Pancreas (tissue), 10 donors: ENCODE results near the gene PPP1R1C. TPM values are rescaled to one million over a fixed set of nuclear protein-coding genes. Genes with fewer than 3 reads are reported as not detected.

ENCODE experiments used
- ATAC-seq, 4 donors: fragments of 200-7000 bp; cut with Tn5 transposase; one replicate each; pipeline versions ENCODE4 v1.8.0 to v1.9.1; 2020; ENCODE audit warnings: mild to moderate bottlenecking in 4 of 4, moderate library complexity in 4 of 4
- DNase-seq, 6 donors: peaks; one replicate each; pipeline ENCODE4 v3.0.0-alpha.2; 2020
- FAIRE-seq: peaks from 2 replicates; lab custom pipeline; 2012; peaks lifted over from hg19 to GRCh38; lab: Jason Lieb, UNC
- H3K27ac ChIP-seq, 4 donors: fragments of 200-600 bp; sonication (generic); 1 replicate in 3 of 4; 2 replicates in 1 of 4; pipeline versions ENCODE4 v1.5.0 to v1.8.0; 2020
- H3K27me3 ChIP-seq, 4 donors: fragments of 200-600 bp; one replicate each; pipeline ENCODE4 v1.8.0; 2021
- H3K36me3 ChIP-seq, 3 donors: fragments of 200-600 bp; sonication (generic) in 1 of 3; one replicate each; pipeline versions ENCODE4 v1.5.0 to v1.8.0; 2020 to 2021
- H3K4me1 ChIP-seq, 3 donors: fragments of 200-600 bp; one replicate each; pipeline ENCODE4 v1.8.0; 2021
- H3K4me3 ChIP-seq, 4 donors: fragments of 200-600 bp; sonication (generic) in 2 of 4; one replicate each; pipeline versions ENCODE4 v1.5.0 to v1.8.0; 2020 to 2021
- H3K9me3 ChIP-seq, 4 donors: fragments of 200-600 bp; one replicate each; pipeline ENCODE4 v1.8.0; 2021
- CTCF ChIP-seq, 4 donors: fragments of 200-600 bp; sonication (generic) in 3 of 4; IDR thresholded peaks; one replicate each; pipeline versions ENCODE4 v1.5.0 to v1.8.0; 2021; ENCODE audit warnings: antibody characterized with exemption in 4 of 4
- WGBS, 2 donors: extraction: QIAGEN DNeasy Blood & Tissue Kit; methylation state at CpG; one replicate each; pipeline ENCODE4 v1.1.7; 2013; 5-methylcytosine and 5-hydroxymethylcytosine counted together
- intact Hi-C, 3 donors: fragments of 100-400 bp; cut with DNase I; formaldehyde crosslinking; loops; one replicate each; pipeline versions ENCODE4 v1.11.1 to v1.14.2; 2022
- polyA plus RNA-seq, 2 donors: library from polyadenylated mRNA; stranded (reverse); fragments of 200-250 nt; gene quantifications; one replicate each; pipeline ENCODE4 v1.2.3, GENCODE V29; 2013
- total RNA-seq, 6 donors: library from RNA; stranded (reverse); fragmentation: NEBNext Ultra II Directional in 4 of 6; extraction: Animal tissue kit (Norgen Biotek cat#: 25700) in 4 of 6; gene quantifications; one replicate each; pipeline versions ENCODE4 v1.2.1 to v1.2.4, GENCODE V29; 2021 to 2023
- donor health status: healthy with polysubstance abuse.
- donor health status: DM: no; HTN: no; CAD: no; lungs with moderate emphysema.
- donor health status: DM: no; HTN: no; CAD: no.
- donor health status: control.
- donor health status: control.
- donor health status: Bipolar disorder and iron deficiency.
- donor health status: DM: yes; HTN: yes; CAD: no.
- donor health status: DM: no; HTN: no; CAD: no.
- donor health status: DM: no; HTN: no; CAD: no.
- donor health status: DM: yes; HTN: yes; CAD: no.

The PPP1R1C gene
- total and polyA plus RNA-seq, 8 donors, result 0.20 to 2.4 (median 0.73) TPM

- Histone ChIP-seq H3K4me3 (no peak overlapping the region), H3K27ac (no peak overlapping the region), H3K9me3 (no peaks in the 10 kb centered on the region), H3K36me3 (no peaks in the 10 kb centered on the region), H3K4me1 (peaks cover 0 to 3% (median 0%) of the 10 kb centered on the region in 3 donors), H3K27me3 (no peaks in the 10 kb centered on the region)
- TF ChIP-seq CTCF (IDR thresholded peaks at IDR 0.05), result no peak
- no peak for DNase-seq
- no peak for FAIRE-seq
- no peak for ATAC-seq
- intact Hi-C loops, result no loop called here
These were observed 61.9 kb downstream of the PPP1R1C start for GRCh38 chr2:182047544-182047943.

DNA sequence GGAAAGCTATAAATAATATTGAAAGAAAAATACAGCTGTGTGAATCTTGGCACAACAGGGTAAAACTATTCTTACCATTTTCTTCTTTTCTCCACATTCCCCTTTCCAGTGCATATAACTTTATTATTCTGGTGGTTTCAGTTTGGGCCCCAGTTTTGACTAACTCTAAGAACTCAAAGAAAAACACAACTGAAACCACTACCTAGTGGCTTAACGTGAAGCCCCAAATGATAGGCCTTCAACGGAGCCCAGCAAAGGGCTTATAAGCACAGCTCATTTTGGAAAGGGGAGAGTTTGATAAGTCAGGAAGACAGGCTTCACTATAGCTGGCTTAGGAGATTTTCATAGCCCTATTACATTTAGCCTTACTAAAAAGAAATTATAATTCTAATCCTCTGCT is 62.4 kb downstream of the PPP1R1C start:
- no peaks in the 10 kb centered on the region for H3K9me3 ChIP-seq
- no peak overlapping the region for H3K27ac ChIP-seq
- no peaks in the 10 kb centered on the region for H3K27me3 ChIP-seq
- no peak for ATAC-seq
- peaks cover 0 to 3% (median 0%) of the 10 kb centered on the region in 3 donors for H3K4me1 ChIP-seq
- DNase-seq, result no peak
- no peak for FAIRE-seq
- H3K36me3 ChIP-seq, result no peaks in the 10 kb centered on the region
- no peak for TF ChIP-seq CTCF (IDR thresholded peaks at IDR 0.05)
- 90 to 95% methylated on average over 2 of the region's 2 CpGs for WGBS, 2 donors
- intact Hi-C loops, result no loop called here
- no peak overlapping the region for H3K4me3 ChIP-seq

DNA sequence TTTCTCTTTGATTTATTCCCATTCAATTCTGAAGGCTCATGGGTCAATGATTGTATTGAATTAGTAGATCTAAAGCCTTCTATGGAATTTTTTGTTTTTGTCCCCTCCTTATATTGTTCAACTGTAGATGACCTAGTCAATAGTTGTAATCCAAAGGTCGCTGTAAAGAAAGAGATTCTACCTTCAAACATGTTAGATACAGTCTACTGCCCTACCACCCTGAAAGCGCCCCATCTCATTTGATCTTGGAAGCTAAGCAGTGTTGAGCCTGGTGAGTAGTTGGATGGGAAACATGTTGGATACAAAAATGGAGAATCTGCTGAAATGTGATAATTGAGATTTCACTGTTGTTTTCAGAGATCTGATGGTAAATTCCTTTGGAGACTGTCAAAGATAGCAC is 63.0 kb downstream of the PPP1R1C start:
- ATAC-seq, result no peak
- DNase-seq, result no peak
- Histone ChIP-seq H3K27me3 (no peaks in the 10 kb centered on the region), H3K27ac (no peak overlapping the region), H3K36me3 (no peaks in the 10 kb centered on the region), H3K4me3 (no peak overlapping the region), H3K9me3 (no peaks in the 10 kb centered on the region), H3K4me1 (peaks cover 0 to 3% (median 0%) of the 10 kb centered on the region in 3 donors)
- no peak for FAIRE-seq
- 96 to 99% methylated on average over 2 of the region's 2 CpGs for WGBS, 2 donors
- TF ChIP-seq CTCF (IDR thresholded peaks at IDR 0.05), result no peak
- intact Hi-C loops, result no loop called here

DNA sequence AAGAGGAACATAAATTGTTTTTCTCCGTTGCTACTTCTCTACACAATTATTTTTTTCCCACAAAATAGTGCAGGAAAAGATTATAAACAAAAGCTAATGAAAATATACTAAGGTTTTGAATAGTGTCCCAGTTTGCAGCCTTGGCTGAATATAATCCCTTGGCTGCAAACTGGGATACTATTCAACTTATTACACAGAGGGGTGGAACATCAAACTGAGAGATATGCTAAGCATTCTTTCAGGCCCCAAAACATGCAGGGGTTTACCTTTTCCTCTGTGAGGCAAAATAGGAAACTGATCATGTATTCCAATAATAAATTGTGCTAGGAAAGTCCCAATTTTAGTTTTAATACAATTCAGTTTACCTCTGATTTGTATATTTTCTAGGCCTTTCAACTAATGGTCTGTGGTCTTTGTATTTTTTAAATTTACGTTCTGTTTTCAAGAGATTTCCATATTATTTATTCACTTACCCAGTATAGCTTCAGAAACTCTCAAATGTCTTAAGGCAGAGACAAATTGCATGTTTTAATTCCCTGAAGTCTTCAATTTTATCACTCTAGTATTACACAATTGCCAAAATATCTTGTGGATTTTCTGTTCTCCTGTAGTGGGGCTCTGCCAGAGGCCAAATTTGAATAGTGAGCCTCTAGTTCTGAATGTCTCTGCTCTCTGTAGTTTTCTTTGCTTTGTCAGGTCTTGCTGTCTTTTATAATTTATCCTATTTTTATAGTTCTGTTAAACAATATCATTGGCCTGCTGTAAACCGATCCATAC is 63.9 kb downstream of the PPP1R1C start:
- H3K9me3 ChIP-seq, result no peaks in the 10 kb centered on the region
- no peak for TF ChIP-seq CTCF (IDR thresholded peaks at IDR 0.05)
- no peaks in the 10 kb centered on the region for H3K36me3 ChIP-seq
- no peak overlapping the region for H3K4me3 ChIP-seq
- H3K27me3 ChIP-seq, result no peaks in the 10 kb centered on the region
- H3K27ac ChIP-seq, result no peak overlapping the region
- peaks cover 0 to 3% (median 0%) of the 10 kb centered on the region in 3 donors for H3K4me1 ChIP-seq
- no peak for DNase-seq
- no peak for ATAC-seq
- WGBS, 2 donors, result 84 to 92% methylated on average over 3 of the region's 3 CpGs
- FAIRE-seq, result no peak
- intact Hi-C loops, result no loop called here
